Tibial artery (tissue), 4 donors: ENCODE data around the gene TPP1.
A peak's percentile ranks its signal among the peaks of the same experiment; 100 is the strongest.

Experiments used
- DNase-seq, 2 donors: peaks; one replicate each; pipeline ENCODE4 v3.0.0-alpha.2; 2019
- H3K27ac ChIP-seq, 2 donors: fragments of 200-600 bp; sonication (generic) in 1 of 2; 1 replicate in 1 of 2; 2 replicates in 1 of 2; pipeline ENCODE4 v1.5.1; 2018 to 2019; ENCODE audit warnings: mild to moderate bottlenecking in 1 of 2
- H3K27me3 ChIP-seq, 2 donors: fragments of 200-600 bp; sonication (generic) in 1 of 2; one replicate each; pipeline versions ENCODE4 v1.5.1 to v1.6.0; 2016 to 2019
- H3K36me3 ChIP-seq, 3 donors: fragments of 200-600 bp; sonication (generic) in 2 of 3; one replicate each; pipeline ENCODE4 v1.5.1; 2016 to 2019; ENCODE audit warnings: mild to moderate bottlenecking in 2 of 3
- H3K4me1 ChIP-seq, 4 donors: fragments of 200-600 bp; sonication (generic) in 2 of 4; 1 replicate in 3 of 4; 2 replicates in 1 of 4; pipeline ENCODE4 v1.5.1; 2016 to 2019
- H3K4me3 ChIP-seq, 2 donors: fragments of 200-600 bp; sonication (generic) in 1 of 2; 1 replicate in 1 of 2; 2 replicates in 1 of 2; pipeline ENCODE4 v1.5.1; 2018 to 2019; ENCODE audit warnings: mild to moderate bottlenecking in 2 of 2
- H3K9me3 ChIP-seq, 3 donors: fragments of 200-600 bp; sonication (generic) in 1 of 3; one replicate each; pipeline ENCODE4 v1.5.1; 2016 to 2019
- intact Hi-C: fragments of 100-400 bp; cut with DNase I; formaldehyde crosslinking; loops from one replicate; pipeline ENCODE4 v1.15.0; 2023; ENCODE audit warnings: low total_unique reads
- TF ChIP-seq, protein P1 (sequence below), 2 experiments: fragments of 200-600 bp in 1 of 2; fragments of 450-650 bp in 1 of 2; IDR thresholded peaks; one replicate each; pipeline ENCODE4 v1.5.1; 2017 to 2019; ENCODE audit warnings: antibody characterized with exemption in 2 of 2, mild to moderate bottlenecking in 1 of 2, moderate library complexity in 1 of 2

The TPP1 gene

DNA sequence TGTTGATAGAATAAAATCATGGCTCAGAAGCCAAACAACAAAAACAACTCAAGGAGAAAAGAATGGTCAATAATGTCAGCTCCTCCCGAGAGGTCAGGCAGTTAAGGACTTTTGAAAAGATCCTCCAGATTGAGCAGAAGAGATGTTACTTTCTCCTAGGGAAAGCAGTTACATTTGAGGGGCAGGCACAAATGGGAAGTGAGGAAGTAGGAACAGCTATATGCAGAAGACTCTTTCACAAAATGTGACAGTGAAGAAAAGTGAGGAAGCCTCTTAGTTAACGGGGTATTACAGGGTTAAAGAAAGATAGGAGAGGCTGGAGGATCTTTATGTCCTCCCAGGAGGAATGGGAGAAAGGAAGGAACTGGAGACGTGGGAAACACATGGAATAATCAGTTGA is 33.0 kb upstream of the TPP1 start:
- Histone ChIP-seq H3K9me3 (no peaks in the 10 kb centered on the region), H3K27me3 (no peaks in the 10 kb centered on the region), H3K36me3 (no peaks in the 10 kb centered on the region), H3K4me1 (peaks cover 0 to 39% (median 13%) of the 10 kb centered on the region in 4 donors), H3K27ac (no peak overlapping the region), H3K4me3 (no peak overlapping the region)
- intact Hi-C loops = no loop called here
- no peak for DNase-seq
- TF ChIP-seq, protein P1, sequence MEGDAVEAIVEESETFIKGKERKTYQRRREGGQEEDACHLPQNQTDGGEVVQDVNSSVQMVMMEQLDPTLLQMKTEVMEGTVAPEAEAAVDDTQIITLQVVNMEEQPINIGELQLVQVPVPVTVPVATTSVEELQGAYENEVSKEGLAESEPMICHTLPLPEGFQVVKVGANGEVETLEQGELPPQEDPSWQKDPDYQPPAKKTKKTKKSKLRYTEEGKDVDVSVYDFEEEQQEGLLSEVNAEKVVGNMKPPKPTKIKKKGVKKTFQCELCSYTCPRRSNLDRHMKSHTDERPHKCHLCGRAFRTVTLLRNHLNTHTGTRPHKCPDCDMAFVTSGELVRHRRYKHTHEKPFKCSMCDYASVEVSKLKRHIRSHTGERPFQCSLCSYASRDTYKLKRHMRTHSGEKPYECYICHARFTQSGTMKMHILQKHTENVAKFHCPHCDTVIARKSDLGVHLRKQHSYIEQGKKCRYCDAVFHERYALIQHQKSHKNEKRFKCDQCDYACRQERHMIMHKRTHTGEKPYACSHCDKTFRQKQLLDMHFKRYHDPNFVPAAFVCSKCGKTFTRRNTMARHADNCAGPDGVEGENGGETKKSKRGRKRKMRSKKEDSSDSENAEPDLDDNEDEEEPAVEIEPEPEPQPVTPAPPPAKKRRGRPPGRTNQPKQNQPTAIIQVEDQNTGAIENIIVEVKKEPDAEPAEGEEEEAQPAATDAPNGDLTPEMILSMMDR (IDR thresholded peaks at IDR 0.05) = no peak

DNA sequence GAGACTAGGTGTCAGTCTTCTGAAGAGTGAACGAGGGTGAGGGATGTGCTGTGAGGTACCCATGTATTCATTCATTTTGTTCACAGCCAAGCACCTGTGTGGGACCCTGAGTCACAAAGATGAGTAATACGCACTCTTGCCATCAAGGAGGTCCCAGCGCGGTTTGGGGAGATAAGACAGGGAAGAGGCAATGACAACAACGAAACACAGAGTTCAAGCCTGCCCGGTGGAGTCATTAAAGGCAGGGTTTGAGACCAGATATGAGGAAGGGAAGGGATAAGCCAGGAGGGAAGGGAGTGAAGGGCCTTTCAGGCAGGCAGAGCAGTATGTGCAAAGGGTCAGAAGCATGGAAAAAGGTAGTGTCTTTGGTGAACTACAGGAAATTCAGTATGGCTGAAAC is 31.8 kb upstream of the TPP1 start:
- peaks cover 0 to 39% (median 25%) of the 10 kb centered on the region in 4 donors for H3K4me1 ChIP-seq
- no peak overlapping the region for H3K27ac ChIP-seq
- no peak for DNase-seq
- H3K27me3 ChIP-seq = no peaks in the 10 kb centered on the region
- TF ChIP-seq, protein P1 (IDR thresholded peaks at IDR 0.05) = no peak
- intact Hi-C loops = no loop called here
- no peaks in the 10 kb centered on the region for H3K9me3 ChIP-seq
- H3K36me3 ChIP-seq = no peaks in the 10 kb centered on the region
- no peak overlapping the region for H3K4me3 ChIP-seq

DNA sequence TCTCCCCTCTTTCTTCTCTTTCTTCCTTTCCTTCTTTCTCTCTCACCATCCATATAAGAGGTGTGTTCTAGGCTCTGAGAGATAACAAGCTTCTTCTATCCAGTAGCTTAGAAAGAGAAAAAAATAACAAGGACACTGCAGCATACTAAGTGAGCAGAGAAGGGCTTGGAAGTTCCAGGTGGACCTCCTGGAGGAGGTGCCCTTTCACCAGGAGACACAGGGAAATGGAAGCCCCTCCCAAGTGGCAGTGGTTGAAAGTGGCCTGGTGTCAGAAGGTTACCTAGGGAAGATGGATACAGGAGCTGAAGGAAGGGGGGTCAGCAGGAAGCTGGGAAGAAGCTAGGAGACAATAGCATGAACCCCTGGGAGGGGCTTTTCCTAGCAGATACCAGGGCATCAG is 30.9 kb upstream of the TPP1 start:
- TF ChIP-seq, protein P1 (IDR thresholded peaks at IDR 0.05) = no peak
- no peak overlapping the region for H3K4me3 ChIP-seq
- H3K27ac ChIP-seq = no peak overlapping the region
- H3K9me3 ChIP-seq = no peaks in the 10 kb centered on the region
- H3K4me1 ChIP-seq = peaks cover 0 to 46% (median 30%) of the 10 kb centered on the region in 4 donors
- intact Hi-C loops = no loop called here
- H3K36me3 ChIP-seq = no peaks in the 10 kb centered on the region
- no peaks in the 10 kb centered on the region for H3K27me3 ChIP-seq
- no peak for DNase-seq

DNA sequence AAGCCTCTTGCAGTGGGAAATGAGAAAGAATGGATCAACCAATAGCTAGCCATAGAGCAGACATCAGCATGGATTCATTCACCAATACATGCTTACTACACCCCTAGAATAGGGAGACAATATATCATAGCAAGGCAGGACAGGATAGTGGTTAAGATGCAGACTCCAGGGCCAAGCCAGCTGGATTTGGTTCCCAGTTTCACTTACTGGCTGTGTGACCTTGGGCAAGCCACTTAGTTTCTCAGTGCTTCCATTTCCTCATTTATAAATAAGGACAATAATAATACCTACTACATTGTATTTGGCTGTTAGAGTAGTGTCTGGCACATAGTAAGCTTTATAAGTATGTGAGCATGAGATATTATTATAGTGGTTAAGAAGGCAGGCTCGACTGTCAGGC is 29.3 kb upstream of the TPP1 start:
- Histone ChIP-seq H3K36me3 (no peaks in the 10 kb centered on the region), H3K27ac (peak overlapping the region in 1 of 2 donors; percentile 68), H3K4me3 (no peak overlapping the region), H3K27me3 (no peaks in the 10 kb centered on the region), H3K4me1 (peaks cover 0 to 35% (median 21%) of the 10 kb centered on the region in 4 donors), H3K9me3 (no peaks in the 10 kb centered on the region)
- TF ChIP-seq, protein P1 (IDR thresholded peaks at IDR 0.05) = no peak
- intact Hi-C loops = no loop called here
- DNase-seq = no peak

DNA sequence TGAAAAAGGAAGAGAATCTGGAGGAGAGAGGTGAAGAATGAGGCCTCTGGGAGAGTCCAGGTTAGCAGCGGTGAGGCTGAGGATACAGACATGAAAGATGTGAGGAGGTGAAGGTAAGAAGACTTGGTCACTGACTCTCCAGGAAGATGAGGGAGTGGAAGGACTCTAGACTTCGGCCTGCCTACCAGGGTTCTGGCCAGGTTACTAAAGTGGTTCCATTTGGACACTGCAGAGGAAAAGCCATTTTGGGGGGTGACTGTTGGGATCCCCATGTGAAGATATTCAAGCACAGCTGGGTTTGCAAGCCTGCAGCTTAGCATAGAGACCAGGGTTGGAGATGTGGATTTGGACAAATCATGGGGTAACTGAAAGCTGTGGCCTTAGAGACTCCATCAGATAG is 28.6 kb upstream of the TPP1 start:
- peak overlapping the region; percentile 59 to 68 for H3K27ac ChIP-seq
- no peak for DNase-seq
- TF ChIP-seq, protein P1 (IDR thresholded peaks at IDR 0.05) = no peak
- no peaks in the 10 kb centered on the region for H3K27me3 ChIP-seq
- intact Hi-C loops = no loop called here
- no peaks in the 10 kb centered on the region for H3K9me3 ChIP-seq
- H3K4me1 ChIP-seq = peaks cover 0 to 35% (median 21%) of the 10 kb centered on the region in 4 donors
- no peak overlapping the region for H3K4me3 ChIP-seq
- no peaks in the 10 kb centered on the region for H3K36me3 ChIP-seq
